ENCODE data around the gene SALL4.

GRCh38 chr20:51733070-51733469, 69.3 kb downstream of the SALL4 start:
- TF ChIP-seq YY1 (IDR thresholded peaks at IDR 0.05; ENCODE audit: insufficient read depth, insufficient read length) = no peak
- TF ChIP-seq ZNF274 (IDR thresholded peaks at IDR 0.05; ENCODE audit: low read depth, low read length) = no peak

All from NT2/D1 (cell line).